ENCODE measurements around the gene PDE11A. TPM values are rescaled to one million over a fixed set of nuclear protein-coding genes. Genes with fewer than 3 reads are reported as not detected.
"Not testable (repeated sequence)": the region's sequence is repeated elsewhere in the genome, so short reads cannot be mapped to it uniquely, and the experiment has no call there.

Gene PDE11A
- total and polyA plus RNA-seq, 2 of the 13 experiments (the other 11 are each of a cell fraction or from before 2014, with no cell fraction given) = 1.2 to 1.7 TPM

DNA sequence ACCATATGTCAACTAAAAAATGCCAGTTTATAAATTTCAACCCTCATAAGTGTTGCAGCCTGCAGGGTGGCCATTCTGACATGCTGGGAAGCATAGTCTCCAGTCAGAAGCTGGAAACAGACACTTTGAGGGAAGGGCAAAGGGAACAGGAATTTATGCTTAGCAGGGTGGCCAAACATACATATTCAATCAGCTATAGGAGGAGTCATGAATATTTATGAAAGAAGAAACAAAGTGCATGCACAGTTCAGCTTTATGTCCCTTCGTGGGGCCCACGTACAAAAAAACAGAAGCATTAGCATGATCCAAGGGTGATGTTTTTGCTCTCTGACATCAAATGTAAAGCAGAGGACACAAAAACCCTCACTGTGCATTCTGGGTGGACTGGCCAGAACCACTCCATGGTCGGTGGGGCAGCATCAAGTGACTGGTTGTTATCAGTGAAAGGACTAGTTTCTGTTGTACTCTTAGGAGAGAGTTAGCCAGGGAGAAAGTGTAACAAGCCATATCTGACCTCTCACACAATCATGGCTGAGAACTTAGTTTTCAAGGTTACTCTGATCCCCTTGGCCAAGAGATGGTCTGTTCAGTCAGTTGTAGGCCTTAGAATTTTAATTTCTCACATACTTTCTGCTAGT lies 9.9 kb upstream of the PDE11A start (continued):
- TF ChIP-seq, protein P1, sequence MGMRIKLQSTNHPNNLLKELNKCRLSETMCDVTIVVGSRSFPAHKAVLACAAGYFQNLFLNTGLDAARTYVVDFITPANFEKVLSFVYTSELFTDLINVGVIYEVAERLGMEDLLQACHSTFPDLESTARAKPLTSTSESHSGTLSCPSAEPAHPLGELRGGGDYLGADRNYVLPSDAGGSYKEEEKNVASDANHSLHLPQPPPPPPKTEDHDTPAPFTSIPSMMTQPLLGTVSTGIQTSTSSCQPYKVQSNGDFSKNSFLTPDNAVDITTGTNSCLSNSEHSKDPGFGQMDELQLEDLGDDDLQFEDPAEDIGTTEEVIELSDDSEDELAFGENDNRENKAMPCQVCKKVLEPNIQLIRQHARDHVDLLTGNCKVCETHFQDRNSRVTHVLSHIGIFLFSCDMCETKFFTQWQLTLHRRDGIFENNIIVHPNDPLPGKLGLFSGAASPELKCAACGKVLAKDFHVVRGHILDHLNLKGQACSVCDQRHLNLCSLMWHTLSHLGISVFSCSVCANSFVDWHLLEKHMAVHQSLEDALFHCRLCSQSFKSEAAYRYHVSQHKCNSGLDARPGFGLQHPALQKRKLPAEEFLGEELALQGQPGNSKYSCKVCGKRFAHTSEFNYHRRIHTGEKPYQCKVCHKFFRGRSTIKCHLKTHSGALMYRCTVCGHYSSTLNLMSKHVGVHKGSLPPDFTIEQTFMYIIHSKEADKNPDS (CRISPR knock-in tag; IDR thresholded peaks at IDR 0.05) = no peak

DNA sequence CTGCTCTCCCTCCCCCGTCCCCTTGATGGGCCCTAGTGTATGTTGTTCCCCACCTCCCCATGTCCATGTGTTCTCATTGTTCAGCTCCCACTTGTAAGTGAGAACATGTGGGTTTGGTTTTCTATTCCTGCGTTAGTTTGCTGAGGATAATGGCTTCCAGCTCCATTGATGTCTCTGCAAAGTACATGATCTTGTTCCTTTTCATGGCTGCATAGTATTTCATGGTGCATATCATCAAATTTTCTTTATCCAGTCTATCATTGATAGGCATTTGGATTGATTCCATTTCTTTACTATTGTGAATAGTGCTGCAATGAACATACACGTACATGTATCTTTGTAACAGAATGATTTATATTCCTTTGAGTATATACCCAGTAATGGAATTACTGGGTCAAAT lies 6.7 kb upstream of the PDE11A start:
- H2AFZ ChIP-seq (ENCODE audit: low read length); H3K9ac ChIP-seq (ENCODE audit: insufficient read depth, low read depth, low read length); H3K4me1 ChIP-seq (ENCODE audit: insufficient read depth, low read length); H3K4me3 ChIP-seq (replicated peaks in 1 of 3; ENCODE audit: insufficient read depth in 1 of 3, low read depth in 2 of 3, low read length in 3 of 3); H3K36me3 ChIP-seq (replicated peaks in 1 of 2; ENCODE audit: control insufficient read depth in 1 of 2, insufficient read depth in 2 of 2, low read length in 2 of 2); H3K9me3 ChIP-seq (ENCODE audit: low read length); H3K4me2 ChIP-seq (ENCODE audit: low read depth, low read length); H4K20me1 ChIP-seq (ENCODE audit: insufficient read depth, low read length); ATAC-seq; CTCF ChIA-PET (ENCODE audit: low intra/inter-chr PET ratio, low total read pairs); in situ Hi-C loops (cut with HindIII; ENCODE audit: extremely low pct_ligation_motif_present, low pct_unique_long_range_greater_than_20kb); DNase-seq (ENCODE audit: low spot score); FAIRE-seq; H3K27ac ChIP-seq (ENCODE audit: extremely low read length, insufficient read depth, low read length); POLR2A ChIA-PET; BruUV-seq (replicated peaks); intact Hi-C loops (cut with micrococcal nuclease; ENCODE audit: unreplicated experiment); H3K27me3 ChIP-seq (ENCODE audit: control insufficient read depth in 1 of 2, insufficient read depth in 2 of 2, low read length in 2 of 2); H3K79me2 ChIP-seq (ENCODE audit: insufficient read depth, low read length): not testable (repeated sequence)
- 17% methylated on average over 3 of the region's 3 CpGs for WGBS (ENCODE audit: low lambda C conversion rate)

DNA sequence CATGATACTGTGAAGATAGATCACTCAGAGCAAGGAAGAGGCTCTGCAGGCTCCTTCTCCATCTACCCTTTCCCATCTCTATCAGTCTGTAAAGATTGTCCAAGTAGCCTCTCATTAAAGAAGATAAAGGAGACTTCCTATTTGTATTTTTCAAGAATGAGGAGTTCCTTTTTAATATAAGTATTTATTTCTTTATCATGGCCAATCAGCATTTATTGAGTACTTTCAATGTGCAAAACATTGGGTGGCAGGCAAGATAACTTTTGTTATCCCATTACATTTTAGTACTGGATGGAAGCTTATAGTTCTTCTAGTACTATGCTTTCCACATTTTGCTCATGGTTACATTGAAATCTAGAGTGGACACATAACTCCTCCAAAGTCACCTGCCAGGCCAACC lies 3.6 kb upstream of the PDE11A start:
- Histone ChIP-seq H2AFZ (ENCODE audit: low read length) (no peak overlapping the region), H3K4me2 (ENCODE audit: low read depth, low read length) (no peak overlapping the region), H3K9me3 (ENCODE audit: low read length) (no peaks in the 10 kb centered on the region), H3K27me3 (ENCODE audit: control insufficient read depth in 1 of 2, insufficient read depth in 2 of 2, low read length in 2 of 2) (peaks cover 0 to 6% of the 10 kb centered on the region in 2 experiments; a peak in 1 of 5 replicates), H3K9ac (ENCODE audit: insufficient read depth, low read depth, low read length) (no peak overlapping the region), H3K27ac (ENCODE audit: extremely low read length, insufficient read depth, low read length) (no peak overlapping the region), H4K20me1 (ENCODE audit: insufficient read depth, low read length) (no peaks in the 10 kb centered on the region), H3K79me2 (ENCODE audit: insufficient read depth, low read length) (no peaks in the 10 kb centered on the region), H3K4me3 (replicated peaks in 1 of 3; ENCODE audit: insufficient read depth in 1 of 3, low read depth in 2 of 3, low read length in 3 of 3) (no peak overlapping the region), H3K36me3 (replicated peaks in 1 of 2; ENCODE audit: control insufficient read depth in 1 of 2, insufficient read depth in 2 of 2, low read length in 2 of 2) (no peaks in the 10 kb centered on the region), H3K4me1 (ENCODE audit: insufficient read depth, low read length) (peaks cover 23% of the 10 kb centered on the region)
- POLR2A ChIA-PET = no interaction called here
- ATAC-seq (no peak), DNase-seq (ENCODE audit: low spot score) (no peak), FAIRE-seq (no peak)
- in situ Hi-C loops (cut with HindIII; ENCODE audit: extremely low pct_ligation_motif_present, low pct_unique_long_range_greater_than_20kb) (no loop called here), intact Hi-C loops (cut with micrococcal nuclease; ENCODE audit: unreplicated experiment) (no loop called here)
- no TSS peak for BruUV-seq (replicated peaks)
- CTCF ChIA-PET (ENCODE audit: low intra/inter-chr PET ratio, low total read pairs) = no interaction called here
- TF ChIP-seq NFKB2 (CRISPR knock-in tag; IDR thresholded peaks at IDR 0.05; ENCODE audit: borderline replicate concordance) (no peak), SRY (CRISPR knock-in tag; IDR thresholded peaks at IDR 0.05) (no peak), SP140L (CRISPR knock-in tag; IDR thresholded peaks at IDR 0.05; ENCODE audit: borderline replicate concordance) (no peak), KMT2B (CRISPR knock-in tag; IDR thresholded peaks at IDR 0.05) (no peak), HNRNPH1 (optimal IDR thresholded peaks at IDR 0.05; ENCODE audit: low read depth, low read length) (no peak)
- TF ChIP-seq, protein P2, sequence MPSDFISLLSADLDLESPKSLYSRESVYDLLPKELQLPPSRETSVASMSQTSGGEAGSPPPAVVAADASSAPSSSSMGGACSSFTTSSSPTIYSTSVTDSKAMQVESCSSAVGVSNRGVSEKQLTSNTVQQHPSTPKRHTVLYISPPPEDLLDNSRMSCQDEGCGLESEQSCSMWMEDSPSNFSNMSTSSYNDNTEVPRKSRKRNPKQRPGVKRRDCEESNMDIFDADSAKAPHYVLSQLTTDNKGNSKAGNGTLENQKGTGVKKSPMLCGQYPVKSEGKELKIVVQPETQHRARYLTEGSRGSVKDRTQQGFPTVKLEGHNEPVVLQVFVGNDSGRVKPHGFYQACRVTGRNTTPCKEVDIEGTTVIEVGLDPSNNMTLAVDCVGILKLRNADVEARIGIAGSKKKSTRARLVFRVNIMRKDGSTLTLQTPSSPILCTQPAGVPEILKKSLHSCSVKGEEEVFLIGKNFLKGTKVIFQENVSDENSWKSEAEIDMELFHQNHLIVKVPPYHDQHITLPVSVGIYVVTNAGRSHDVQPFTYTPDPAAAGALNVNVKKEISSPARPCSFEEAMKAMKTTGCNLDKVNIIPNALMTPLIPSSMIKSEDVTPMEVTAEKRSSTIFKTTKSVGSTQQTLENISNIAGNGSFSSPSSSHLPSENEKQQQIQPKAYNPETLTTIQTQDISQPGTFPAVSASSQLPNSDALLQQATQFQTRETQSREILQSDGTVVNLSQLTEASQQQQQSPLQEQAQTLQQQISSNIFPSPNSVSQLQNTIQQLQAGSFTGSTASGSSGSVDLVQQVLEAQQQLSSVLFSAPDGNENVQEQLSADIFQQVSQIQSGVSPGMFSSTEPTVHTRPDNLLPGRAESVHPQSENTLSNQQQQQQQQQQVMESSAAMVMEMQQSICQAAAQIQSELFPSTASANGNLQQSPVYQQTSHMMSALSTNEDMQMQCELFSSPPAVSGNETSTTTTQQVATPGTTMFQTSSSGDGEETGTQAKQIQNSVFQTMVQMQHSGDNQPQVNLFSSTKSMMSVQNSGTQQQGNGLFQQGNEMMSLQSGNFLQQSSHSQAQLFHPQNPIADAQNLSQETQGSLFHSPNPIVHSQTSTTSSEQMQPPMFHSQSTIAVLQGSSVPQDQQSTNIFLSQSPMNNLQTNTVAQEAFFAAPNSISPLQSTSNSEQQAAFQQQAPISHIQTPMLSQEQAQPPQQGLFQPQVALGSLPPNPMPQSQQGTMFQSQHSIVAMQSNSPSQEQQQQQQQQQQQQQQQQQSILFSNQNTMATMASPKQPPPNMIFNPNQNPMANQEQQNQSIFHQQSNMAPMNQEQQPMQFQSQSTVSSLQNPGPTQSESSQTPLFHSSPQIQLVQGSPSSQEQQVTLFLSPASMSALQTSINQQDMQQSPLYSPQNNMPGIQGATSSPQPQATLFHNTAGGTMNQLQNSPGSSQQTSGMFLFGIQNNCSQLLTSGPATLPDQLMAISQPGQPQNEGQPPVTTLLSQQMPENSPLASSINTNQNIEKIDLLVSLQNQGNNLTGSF (CRISPR knock-in tag; IDR thresholded peaks at IDR 0.05) = no peak
- TF ChIP-seq, protein P3, sequence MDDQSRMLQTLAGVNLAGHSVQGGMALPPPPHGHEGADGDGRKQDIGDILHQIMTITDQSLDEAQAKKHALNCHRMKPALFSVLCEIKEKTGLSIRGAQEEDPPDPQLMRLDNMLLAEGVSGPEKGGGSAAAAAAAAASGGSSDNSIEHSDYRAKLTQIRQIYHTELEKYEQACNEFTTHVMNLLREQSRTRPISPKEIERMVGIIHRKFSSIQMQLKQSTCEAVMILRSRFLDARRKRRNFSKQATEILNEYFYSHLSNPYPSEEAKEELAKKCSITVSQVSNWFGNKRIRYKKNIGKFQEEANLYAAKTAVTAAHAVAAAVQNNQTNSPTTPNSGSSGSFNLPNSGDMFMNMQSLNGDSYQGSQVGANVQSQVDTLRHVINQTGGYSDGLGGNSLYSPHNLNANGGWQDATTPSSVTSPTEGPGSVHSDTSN (CRISPR knock-in tag; IDR thresholded peaks at IDR 0.05; ENCODE audit: borderline replicate concordance) = no peak
